T follicular helper cell (primary cell): Measurements from ENCODE around the gene SMU1.
"Not testable (repeated sequence)": the region's sequence is repeated elsewhere in the genome, so short reads cannot be mapped to it uniquely, and the experiment has no call there.

Experiments used
- DNase-seq: peaks from one replicate; pipeline ENCODE4 v3.0.0-alpha.2; 2020; ENCODE audit warnings: low read depth

The SMU1 gene

DNA sequence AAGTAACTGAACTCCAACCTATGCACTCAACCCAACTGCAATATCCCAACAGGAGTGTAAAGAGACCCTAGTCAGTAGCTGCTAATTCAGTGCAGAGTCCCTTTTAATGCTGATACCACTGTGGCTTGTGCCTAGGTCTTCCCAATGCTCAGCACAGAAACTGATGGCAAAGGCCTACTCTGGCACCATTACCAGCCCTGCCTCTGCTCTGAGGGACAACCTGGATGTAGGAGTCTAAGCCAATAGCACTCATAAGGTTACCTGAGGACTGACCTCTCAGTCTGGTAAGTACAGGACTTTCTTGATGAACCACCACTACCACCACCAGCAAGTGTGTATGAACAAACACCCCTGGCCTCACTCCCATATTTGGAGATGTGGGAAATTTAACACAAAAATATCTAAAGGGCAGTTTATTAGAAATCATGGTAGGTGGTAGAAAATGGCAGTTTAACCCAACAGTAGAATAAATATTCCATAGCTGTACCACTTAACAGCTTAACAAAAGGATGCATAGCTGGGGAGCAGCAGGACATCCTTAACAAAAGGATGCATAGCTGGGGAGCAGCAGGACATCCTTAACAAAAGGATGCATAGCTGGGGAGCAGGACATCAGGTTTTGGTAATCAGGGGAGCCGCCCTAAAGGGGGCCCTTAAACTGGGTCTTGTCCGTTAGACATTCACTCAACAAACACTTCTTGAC, 62.4 kb downstream of the SMU1 start:
- DNase-seq: no peak

DNA sequence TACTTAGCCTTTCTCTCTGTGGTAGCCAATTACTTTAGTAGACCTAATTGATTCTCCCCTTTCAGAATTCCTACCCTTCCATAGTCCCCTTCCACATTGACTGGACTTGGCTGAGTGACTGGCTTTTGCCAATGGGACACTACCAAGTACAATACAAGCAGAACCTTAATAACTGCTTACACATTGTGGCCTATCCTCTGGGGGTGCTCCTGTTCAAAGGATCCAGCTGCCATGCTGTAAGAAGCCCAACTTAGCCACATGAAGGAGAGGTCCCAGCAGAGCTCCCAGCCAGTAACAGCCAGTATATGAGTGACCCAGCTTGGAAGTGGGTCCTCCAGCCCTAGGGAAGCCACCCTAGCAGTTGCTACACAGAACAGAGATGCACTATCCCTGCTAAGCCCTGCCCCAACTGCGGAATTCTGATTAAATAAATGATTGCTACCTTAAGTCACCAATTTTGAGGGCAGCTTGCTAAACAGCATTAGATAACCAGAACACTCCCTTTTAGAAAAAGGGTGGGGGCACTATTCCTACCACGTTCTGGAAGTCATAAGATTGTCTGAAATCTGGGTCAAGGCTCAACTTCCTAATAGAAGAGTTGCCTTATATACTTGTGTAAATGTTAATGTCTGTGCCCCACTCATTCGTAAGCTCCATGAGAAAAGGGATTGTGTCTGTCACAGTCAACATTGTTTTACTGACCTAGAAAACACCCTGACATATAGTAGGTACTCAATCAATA, 64.0 kb downstream of the SMU1 start:
- no peak for DNase-seq

DNA sequence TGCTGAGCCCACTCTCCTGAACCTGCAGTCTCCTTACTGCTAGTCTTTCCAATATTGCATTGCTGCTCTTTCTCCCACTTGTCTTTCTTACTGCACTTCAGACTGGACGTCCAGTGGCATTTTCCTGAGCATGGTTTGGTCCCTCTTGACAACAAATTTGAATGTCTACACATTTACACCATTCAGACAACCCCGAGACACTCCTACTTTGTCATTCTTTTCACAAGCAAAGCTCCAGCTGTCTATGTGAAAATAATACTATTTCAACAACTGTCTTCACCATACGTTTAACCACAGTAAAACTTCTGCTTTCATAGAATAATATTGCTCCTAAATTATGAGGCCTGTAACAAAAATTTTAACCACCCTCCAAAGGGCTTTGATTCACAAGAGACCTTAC, 64.6 kb downstream of the SMU1 start:
- no peak for DNase-seq

DNA sequence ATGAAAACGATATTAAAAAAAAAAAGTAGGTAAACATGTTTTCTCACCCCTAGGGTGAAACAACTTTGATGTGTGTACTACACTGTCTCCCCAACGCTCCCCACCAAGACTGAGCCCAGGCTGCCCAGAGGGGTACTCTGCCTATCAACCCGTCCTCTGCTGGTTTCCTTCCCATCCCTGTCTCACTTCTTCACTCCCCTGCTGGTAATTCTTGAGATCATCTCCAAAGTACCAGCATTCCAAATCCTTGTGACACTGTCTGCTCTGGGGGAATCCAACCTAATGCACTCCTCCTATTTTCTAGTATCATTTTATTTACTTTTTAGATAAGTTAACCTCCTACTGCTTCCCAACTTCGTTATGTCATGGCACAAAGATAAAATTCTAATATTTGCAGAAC, 68.7 kb downstream of the SMU1 start:
- no peak for DNase-seq

DNA sequence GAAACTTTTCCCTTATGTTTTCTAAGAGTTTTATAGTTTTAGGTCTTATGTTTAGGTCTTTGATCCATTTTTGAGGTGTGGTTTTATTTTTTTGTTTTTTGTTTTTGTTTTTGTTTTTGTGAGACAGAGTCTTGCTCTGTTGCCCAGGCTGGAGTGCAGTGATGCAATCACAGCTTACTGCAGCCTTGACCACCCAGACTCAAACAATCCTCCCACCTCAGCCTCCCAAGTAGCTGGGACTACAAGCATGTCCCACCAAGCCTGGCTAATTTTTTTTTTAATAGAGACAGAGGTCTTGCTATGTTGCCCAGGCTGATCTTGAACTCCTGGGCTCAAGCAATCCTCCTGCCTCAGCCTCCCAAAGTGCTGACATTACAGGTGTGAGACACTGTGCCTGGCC, 71.1 kb downstream of the SMU1 start:
- not testable (repeated sequence) for DNase-seq

DNA sequence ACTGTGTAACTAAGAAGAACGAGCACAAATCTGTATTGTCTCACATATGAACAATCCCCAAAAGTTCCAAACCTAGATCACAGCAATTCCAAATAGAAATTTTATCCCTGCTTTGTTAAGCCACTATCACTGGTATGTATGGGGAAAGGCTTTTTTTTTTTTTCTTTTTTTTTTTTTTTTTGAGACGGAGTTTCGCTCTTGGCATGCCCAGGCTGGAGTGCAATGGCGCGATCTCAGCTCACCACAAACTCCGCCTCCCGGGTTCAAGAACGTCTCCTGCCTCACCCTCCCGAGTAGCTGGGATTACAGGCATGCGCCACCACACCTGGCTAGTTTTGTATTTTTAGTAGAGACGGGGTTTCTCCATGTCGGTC, 75.8 kb downstream of the SMU1 start:
- DNase-seq: not testable (repeated sequence)

DNA sequence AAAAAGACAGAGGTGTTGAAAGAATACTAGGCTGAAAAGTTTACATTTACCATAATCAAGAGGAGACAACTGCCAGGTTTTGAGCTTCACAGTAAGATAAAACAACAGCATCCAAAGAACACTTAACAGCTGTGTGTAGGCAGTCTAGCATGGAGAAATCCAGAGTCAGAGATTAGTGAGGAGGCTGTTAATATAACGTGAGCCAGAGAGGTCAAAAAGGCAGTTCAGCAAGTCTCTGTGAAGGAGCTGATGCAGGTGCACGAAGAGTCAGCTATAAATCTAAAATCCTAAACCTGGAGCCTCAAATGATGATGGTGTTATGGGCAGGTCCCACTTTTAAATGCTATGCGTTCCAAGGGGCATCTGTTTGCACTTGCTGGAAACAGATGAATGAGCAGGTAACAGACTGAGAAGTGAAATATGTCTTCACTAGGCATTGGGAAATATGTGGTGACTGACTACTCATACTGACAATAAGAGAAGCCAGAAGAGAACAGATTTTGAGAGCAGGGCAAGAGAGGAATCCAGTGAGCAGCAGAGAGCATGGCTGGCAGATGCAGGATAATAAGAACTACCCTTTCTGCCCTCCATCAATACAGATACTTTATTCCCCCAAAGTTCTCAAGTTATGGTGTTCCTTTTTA, 83.8 kb downstream of the SMU1 start:
- no peak for DNase-seq

DNA sequence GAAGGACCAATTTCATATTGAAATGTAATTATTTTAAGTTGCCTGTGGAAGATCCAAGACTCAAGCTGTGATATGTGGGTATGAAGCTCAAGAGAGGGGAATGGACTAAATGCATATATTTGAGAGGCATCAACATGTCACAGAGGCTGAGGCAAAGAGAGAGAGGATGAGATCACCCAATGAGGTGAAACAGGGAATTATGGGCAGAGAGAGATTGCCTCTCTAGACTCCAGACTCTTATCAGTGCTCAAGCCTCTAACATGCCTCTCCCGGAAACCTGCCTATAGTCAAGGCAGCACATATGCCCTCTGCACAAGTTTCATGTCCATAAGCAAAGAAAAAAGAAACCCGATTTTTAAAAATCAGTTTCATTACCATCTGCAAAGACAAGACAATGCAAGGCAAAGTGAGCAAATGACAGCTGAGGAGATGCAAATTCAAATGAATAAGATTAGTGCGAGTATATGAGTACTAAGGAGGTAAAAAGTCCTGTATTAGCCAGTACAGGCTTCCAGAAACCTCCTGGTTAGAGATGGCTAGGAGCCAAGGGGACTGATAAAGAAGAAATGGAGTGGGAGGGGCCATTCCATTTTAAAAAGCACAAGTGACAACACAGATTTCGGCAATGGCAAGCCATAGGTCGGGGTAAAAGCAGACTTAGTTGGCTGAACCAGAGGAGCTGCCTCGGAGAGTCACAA, 84.4 kb downstream of the SMU1 start:
- DNase-seq: no peak
